Esophagus squamous epithelium (tissue), 5 donors: ENCODE results near the gene LRRFIP2. TPM values are rescaled to one million over a fixed set of nuclear protein-coding genes. Genes with fewer than 3 reads are reported as not detected.
A peak's percentile ranks its signal among the peaks of the same experiment; 100 is the strongest.

Experiments
- DNase-seq: peaks from one replicate; lab custom pipeline; 2025; lab: John Stamatoyannopoulos, UW
- H3K27ac ChIP-seq, 4 donors: fragments of 200-600 bp; sonication (generic); one replicate each; pipeline ENCODE4 v1.5.1; 2016 to 2019; ENCODE audit warnings: mild to moderate bottlenecking in 1 of 4
- H3K27me3 ChIP-seq, 4 donors: fragments of 200-600 bp; sonication (generic); 1 replicate in 3 of 4; 2 replicates in 1 of 4; pipeline versions ENCODE4 v1.5.1 to v1.6.0; 2017 to 2021; ENCODE audit warnings: antibody characterized with exemption in 1 of 4
- H3K36me3 ChIP-seq, 3 donors: fragments of 200-600 bp; sonication (generic); one replicate each; pipeline ENCODE4 v1.5.1; 2016 to 2019
- H3K4me1 ChIP-seq, 3 donors: fragments of 200-600 bp; sonication (generic); one replicate each; pipeline ENCODE4 v1.5.1; 2017 to 2019
- H3K4me3 ChIP-seq, 4 donors: fragments of 200-600 bp; sonication (generic); 1 replicate in 3 of 4; 2 replicates in 1 of 4; pipeline ENCODE4 v1.5.1; 2016 to 2019; ENCODE audit warnings: mild to moderate bottlenecking in 2 of 4, moderate library complexity in 1 of 4
- H3K9me3 ChIP-seq, 3 donors: fragments of 200-600 bp; sonication (generic); one replicate each; pipeline ENCODE4 v1.5.1; 2016 to 2019
- CTCF ChIP-seq, 6 experiments: fragments of 450-650 bp in 4 of 6; fragments of 200-600 bp in 2 of 6; sonication (generic) in 2 of 6; IDR thresholded peaks; one replicate each; pipeline ENCODE4 v1.5.1; 2016 to 2019; ENCODE audit warnings: antibody characterized with exemption in 6 of 6, mild to moderate bottlenecking in 4 of 6, moderate library complexity in 4 of 6
- POLR2A ChIP-seq, 4 donors: fragments of 450-650 bp; IDR thresholded peaks; one replicate each; pipeline ENCODE4 v1.6.1; 2017; ENCODE audit warnings: antibody characterized with exemption in 4 of 4, mild to moderate bottlenecking in 4 of 4, moderate library complexity in 3 of 4
- WGBS, 2 donors: methylation state at CpG; one replicate each; pipeline ENCODE4 v1.1.5; 2018; 5-methylcytosine and 5-hydroxymethylcytosine counted together
- intact Hi-C: fragments of 100-400 bp; cut with DNase I; formaldehyde crosslinking; loops from one replicate; pipeline ENCODE4 v1.15.0; 2022
- total RNA-seq, 4 donors: library from RNA; depleted of rRNA; stranded (reverse); fragments of >200 nt; gene quantifications; one replicate each; pipeline ENCODE4 v1.1.0, GENCODE V29; 2016
- donor health status: DM: yes; HTN: yes; CAD: no.

Gene LRRFIP2
- total RNA-seq, 4 donors from 2014 or later: 50.0 to 99.7 (median 87.8) TPM

DNA sequence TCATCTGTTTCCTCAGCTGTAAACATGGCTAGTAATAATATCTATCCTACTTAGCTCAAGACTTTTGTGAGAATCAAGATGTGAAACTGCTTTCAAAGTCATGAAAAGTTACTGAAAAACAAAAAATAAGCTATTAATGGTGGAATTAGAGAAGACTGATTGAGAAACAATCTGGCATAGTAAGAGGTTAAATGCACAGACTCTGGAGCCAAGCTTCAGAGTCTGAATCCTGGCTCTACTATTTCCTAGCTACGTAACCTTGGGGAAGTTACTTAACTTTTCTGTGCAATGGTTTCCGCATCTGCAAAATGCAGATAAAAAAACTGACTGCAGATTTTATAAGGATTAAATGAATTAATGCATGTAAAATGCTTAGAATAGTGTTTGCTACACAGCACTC, 28.8 kb downstream of the LRRFIP2 start:
- intact Hi-C loops: no loop called here
- H3K4me3 ChIP-seq: no peak overlapping the region
- H3K27ac ChIP-seq: peak overlapping the region in 2 of 4 donors; percentile 30 to 33
- TF ChIP-seq CTCF (IDR thresholded peaks at IDR 0.05): no peak
- no peak for TF ChIP-seq POLR2A (IDR thresholded peaks at IDR 0.05)
- no peak for DNase-seq
- peaks cover 4 to 37% (median 13%) of the 10 kb centered on the region in 3 donors for H3K4me1 ChIP-seq
- H3K36me3 ChIP-seq: peaks cover 5 to 81% (median 11%) of the 10 kb centered on the region in 3 donors
- 36 to 77% methylated on average over 2 of the region's 2 CpGs for WGBS, 2 donors
- no peaks in the 10 kb centered on the region for H3K9me3 ChIP-seq
- H3K27me3 ChIP-seq: no peaks in the 10 kb centered on the region

DNA sequence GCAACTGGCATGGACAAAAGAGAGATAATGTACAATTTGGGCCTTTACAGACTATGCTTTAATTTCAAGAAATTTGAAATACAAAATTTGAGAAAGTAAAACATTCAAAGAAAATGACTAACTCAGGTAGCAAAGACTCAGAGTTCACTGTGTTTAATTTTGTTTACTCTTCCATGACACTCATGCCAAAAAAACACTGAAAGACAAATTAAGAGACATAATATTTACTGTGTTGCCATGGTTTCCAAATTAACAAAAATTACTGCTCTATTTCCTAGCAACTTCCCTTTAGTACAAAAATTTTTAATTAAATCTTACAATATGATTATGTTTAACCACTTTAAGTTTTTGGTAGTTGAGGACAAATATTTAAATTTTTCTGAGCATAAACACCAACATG, 29.6 kb downstream of the LRRFIP2 start:
- H3K27ac ChIP-seq: peak overlapping the region in 1 of 4 donors; percentile 33
- DNase-seq: no peak
- H3K27me3 ChIP-seq: no peaks in the 10 kb centered on the region
- TF ChIP-seq POLR2A (IDR thresholded peaks at IDR 0.05) (no peak), CTCF (IDR thresholded peaks at IDR 0.05) (no peak)
- H3K4me1 ChIP-seq: peaks cover 4 to 37% (median 13%) of the 10 kb centered on the region in 3 donors
- H3K4me3 ChIP-seq: no peak overlapping the region
- peaks cover 5 to 75% (median 11%) of the 10 kb centered on the region in 3 donors for H3K36me3 ChIP-seq
- intact Hi-C loops: no loop called here
- no peaks in the 10 kb centered on the region for H3K9me3 ChIP-seq

DNA sequence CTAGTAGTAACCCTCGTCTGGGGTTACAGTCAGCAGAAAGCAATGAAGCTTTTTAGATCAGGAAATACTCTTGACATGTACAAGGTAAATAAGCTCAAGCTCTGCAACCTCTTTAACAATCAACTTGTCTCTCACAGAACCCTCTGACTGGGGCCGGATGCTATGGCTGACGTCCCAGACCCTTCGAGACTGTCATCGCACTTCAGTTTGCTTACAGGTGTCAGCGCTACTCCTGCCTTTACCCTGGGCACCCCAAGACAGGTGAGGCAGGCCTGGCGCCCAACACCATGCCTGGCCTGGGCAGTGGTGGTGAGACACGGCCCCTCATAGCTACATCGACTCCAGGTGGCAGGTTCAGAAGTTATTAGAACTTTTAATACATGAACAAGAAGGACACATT, 30.6 kb downstream of the LRRFIP2 start:
- peaks cover 4 to 30% (median 13%) of the 10 kb centered on the region in 3 donors for H3K4me1 ChIP-seq
- peaks cover 4 to 66% (median 11%) of the 10 kb centered on the region in 3 donors for H3K36me3 ChIP-seq
- intact Hi-C loops: no loop called here
- DNase-seq: no peak
- TF ChIP-seq CTCF (IDR thresholded peaks at IDR 0.05): no peak
- no peak for TF ChIP-seq POLR2A (IDR thresholded peaks at IDR 0.05)
- H3K4me3 ChIP-seq: no peak overlapping the region
- no peak overlapping the region for H3K27ac ChIP-seq
- WGBS, 2 donors: 92 to 93% methylated on average over 7 to 9 of the region's 9 CpGs
- H3K9me3 ChIP-seq: no peaks in the 10 kb centered on the region
- H3K27me3 ChIP-seq: no peaks in the 10 kb centered on the region

DNA sequence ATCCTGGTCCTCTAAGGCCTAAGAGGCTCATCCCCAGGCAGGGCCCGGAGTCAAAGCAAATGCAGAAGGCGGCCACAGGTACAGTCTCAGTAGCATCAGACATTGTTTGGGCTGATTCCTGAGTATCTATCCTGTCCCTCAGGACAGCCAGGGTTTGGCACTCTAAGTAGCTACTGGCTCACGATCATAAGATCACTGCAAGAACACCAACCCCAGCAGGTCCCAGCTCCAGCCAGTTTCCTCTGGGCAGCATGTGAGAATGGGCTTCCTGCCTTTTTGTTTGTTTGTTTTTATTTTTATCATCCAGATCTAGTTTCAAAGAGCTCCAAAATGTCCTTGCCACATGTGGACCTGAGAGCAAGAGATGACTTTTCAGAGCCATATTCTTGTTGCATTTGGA, 32.7 kb downstream of the LRRFIP2 start:
- no peak for DNase-seq
- 88 to 98% methylated on average over 3 of the region's 3 CpGs for WGBS, 2 donors
- intact Hi-C loops: no loop called here
- Histone ChIP-seq H3K27me3 (no peaks in the 10 kb centered on the region), H3K4me3 (no peak overlapping the region), H3K27ac (no peak overlapping the region), H3K9me3 (no peaks in the 10 kb centered on the region), H3K36me3 (peaks cover 0 to 45% (median 0%) of the 10 kb centered on the region in 3 donors), H3K4me1 (peaks cover 4 to 21% (median 7%) of the 10 kb centered on the region in 3 donors)
- no peak for TF ChIP-seq POLR2A (IDR thresholded peaks at IDR 0.05)
- no peak for TF ChIP-seq CTCF (IDR thresholded peaks at IDR 0.05)

DNA sequence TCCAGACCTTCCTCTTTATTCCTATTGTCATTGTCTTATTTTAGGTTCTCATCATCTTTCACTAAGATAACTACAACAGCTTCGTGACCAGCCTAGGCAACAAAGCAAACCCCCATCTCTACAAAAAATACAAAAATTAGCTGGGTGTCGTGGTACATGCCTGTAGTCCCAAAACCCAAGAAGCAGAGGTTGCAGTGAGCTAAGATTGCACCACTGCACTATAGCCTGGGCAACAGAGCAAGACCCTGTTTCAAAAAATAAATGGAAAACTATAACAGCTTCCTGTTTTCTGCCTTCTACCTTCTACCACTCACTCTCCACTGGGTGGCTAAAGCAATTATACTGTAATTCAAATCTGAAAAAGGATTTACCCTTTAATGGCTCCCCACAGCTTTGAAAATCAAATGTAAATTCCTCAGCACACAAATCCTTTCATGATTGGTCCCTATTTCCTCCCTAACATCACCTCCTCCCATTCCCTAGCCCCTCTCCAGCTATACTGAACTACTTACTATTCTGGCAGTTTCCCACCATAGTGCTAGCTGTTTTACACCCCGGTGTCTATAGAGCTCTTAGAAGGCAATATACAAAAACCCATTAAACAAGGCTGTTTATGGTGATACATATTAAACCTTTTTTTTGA, 33.4 kb downstream of the LRRFIP2 start:
- Histone ChIP-seq H3K27me3 (no peaks in the 10 kb centered on the region), H3K4me3 (no peak overlapping the region), H3K4me1 (peaks cover 4 to 18% (median 7%) of the 10 kb centered on the region in 3 donors), H3K27ac (no peak overlapping the region), H3K9me3 (no peaks in the 10 kb centered on the region), H3K36me3 (peaks cover 0 to 38% (median 0%) of the 10 kb centered on the region in 3 donors)
- no peak for DNase-seq
- no peak for TF ChIP-seq POLR2A (IDR thresholded peaks at IDR 0.05)
- no peak for TF ChIP-seq CTCF (IDR thresholded peaks at IDR 0.05)
- WGBS, 2 donors: 93 to 96% methylated on average over 3 of the region's 3 CpGs
- intact Hi-C loops: no loop called here
